T-helper 2 cell treated with Interferon-gamma antibody and Interleukin-4, amounts not matched to agents 5 μg/mL and 100 μg/mL, for 36 hours (primary cell): ENCODE results near the gene SPATA45.
"Not testable (repeated sequence)": the region's sequence is repeated elsewhere in the genome, so short reads cannot be mapped to it uniquely, and the experiment has no call there.

Experiments used
- DNase-seq: peaks from one replicate; pipeline ENCODE4 v3.0.0; 2021; ENCODE audit warnings: low spot score
- H3K27ac Mint-ChIP-seq: one replicate; pipeline ENCODE4 v1.8.0; 2021; ENCODE audit warnings: mild to moderate bottlenecking, mixed read lengths
- H3K27me3 Mint-ChIP-seq: one replicate; pipeline ENCODE4 v1.8.0; 2021; ENCODE audit warnings: low read depth, mixed read lengths
- H3K36me3 Mint-ChIP-seq: one replicate; pipeline ENCODE4 v1.8.0; 2021; ENCODE audit warnings: low read depth, mixed read lengths
- H3K4me1 Mint-ChIP-seq: one replicate; pipeline ENCODE4 v1.8.0; 2021; ENCODE audit warnings: low read depth, mixed read lengths
- H3K4me3 Mint-ChIP-seq: one replicate; pipeline ENCODE4 v1.8.0; 2022; ENCODE audit warnings: mild to moderate bottlenecking, moderate library complexity, mixed read lengths
- H3K9me3 Mint-ChIP-seq: one replicate; pipeline ENCODE4 v1.8.0; 2021; ENCODE audit warnings: mixed read lengths

Gene SPATA45

DNA sequence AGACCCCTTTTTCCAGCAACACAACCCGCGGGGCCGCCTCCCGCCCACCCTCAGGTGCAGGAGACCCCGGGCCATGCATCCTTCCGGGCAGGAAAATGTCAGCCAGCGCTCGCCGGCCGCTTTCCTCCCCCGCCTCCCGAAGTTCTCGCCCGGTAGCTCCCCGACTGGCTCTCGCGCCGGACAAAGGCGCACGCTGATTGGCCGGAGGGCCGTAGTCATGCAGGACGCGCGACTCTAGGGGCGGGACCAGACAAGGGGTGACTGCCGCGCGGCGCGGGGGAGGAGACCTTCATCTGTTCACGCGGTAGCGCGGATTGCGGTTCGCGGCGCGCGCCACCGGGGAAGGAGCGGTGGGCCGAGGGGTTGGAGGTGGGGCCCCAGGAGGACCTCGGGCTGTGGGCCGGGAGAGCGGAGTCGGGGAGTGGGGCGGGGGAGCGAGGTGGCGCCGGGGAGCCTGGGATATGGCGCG lies 10.6 kb upstream of the SPATA45 start, which contains the start of gene FLVCR1:
Gene FLVCR1, plus strand, starts transcription at position 284 of the 469 bp plus-strand sequence. Its CDS starts 178 bp downstream, at position 462.
- peaks cover 19% of the 10 kb centered on the region for H3K4me1 Mint-ChIP-seq
- H3K9me3 Mint-ChIP-seq, result no peaks in the 10 kb centered on the region
- no peaks in the 10 kb centered on the region for H3K27me3 Mint-ChIP-seq
- peaks cover 12% of the 10 kb centered on the region for H3K36me3 Mint-ChIP-seq
- peak within 1 kb of the TSS; percentile 96 for H3K27ac Mint-ChIP-seq
- no peak within 1 kb of the TSS for H3K4me3 Mint-ChIP-seq
- peak; percentile 98 for DNase-seq

DNA sequence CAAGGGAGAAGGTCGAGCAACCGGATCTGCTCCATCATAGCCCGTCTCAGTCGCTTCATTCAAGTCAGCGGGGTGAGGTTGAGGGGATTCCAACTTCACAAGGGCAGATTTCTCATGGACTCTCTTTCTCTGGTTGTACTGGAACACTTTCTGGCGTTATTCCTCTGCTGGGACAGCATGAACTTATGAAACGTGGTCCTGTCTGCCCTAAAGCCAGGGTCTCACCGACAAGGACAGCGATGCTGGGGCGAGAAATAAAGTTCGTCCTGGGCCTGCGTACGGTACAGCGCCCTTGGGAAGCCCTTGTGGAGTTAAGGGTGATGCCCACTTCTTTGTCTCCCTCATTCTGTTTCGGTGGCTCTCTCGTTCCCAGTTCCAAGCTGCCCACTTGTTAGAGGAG lies 9.3 kb upstream of the SPATA45 start:
- no peak for DNase-seq
- Mint-ChIP-seq H3K4me1 (peaks cover 15% of the 10 kb centered on the region), H3K27me3 (no peaks in the 10 kb centered on the region), H3K36me3 (peaks cover 15% of the 10 kb centered on the region), H3K4me3 (no peak overlapping the region), H3K9me3 (peaks cover 4% of the 10 kb centered on the region), H3K27ac (peak overlapping the region; percentile 12)

DNA sequence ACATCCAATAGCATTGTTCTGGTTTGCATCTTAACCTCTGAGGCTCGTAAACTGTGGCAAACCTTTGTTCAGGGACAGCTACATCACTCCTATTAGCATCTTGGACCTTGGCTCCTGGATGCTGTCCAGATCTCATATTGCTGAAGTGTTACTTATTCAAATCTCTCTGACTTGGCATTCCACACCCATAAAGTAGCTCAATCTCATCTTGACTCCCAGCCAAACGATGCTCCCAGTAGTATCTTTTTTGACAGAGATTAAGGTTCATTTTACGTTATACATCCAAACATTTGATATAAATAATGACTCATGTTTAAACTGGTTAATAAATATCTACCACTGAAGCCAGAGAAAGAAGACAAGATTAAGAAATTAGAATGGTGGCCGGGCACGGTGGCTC lies 6.2 kb upstream of the SPATA45 start:
- peaks cover 15% of the 10 kb centered on the region for H3K36me3 Mint-ChIP-seq
- H3K27me3 Mint-ChIP-seq, result no peaks in the 10 kb centered on the region
- H3K9me3 Mint-ChIP-seq, result peaks cover 4% of the 10 kb centered on the region
- H3K4me1 Mint-ChIP-seq, result peaks cover 8% of the 10 kb centered on the region
- no peak overlapping the region for H3K27ac Mint-ChIP-seq
- no peak overlapping the region for H3K4me3 Mint-ChIP-seq
- no peak for DNase-seq

DNA sequence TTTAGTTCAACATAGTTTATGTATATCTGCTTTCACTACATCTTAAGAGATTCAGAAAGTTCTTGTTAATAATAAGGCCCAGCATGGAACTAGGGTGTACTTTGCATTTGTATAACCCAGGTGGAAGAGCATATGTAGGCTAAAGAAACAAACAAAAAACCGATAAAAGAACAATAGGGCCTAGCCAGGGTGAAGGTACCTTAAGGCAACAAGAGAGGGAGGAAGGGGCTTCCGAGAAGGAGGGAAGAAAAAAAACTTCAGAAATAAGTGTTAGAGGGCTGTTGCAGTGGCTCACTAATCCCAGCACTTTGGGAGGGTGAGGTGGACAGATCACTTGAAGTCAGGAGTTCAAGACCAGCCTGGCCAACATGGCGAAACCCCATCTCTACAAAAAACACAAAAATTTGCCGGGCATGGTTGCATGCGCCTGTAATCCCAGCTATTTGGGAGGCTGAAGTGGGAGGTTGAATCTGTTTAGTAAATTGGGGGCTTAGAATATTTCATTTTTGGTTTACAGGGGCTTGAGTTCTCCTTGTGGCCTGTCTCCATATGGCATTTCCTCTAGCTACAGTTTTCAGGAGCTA lies 4.7 kb upstream of the SPATA45 start:
- Mint-ChIP-seq H3K4me1 (peaks cover 3% of the 10 kb centered on the region), H3K36me3 (peaks cover 15% of the 10 kb centered on the region), H3K9me3 (peaks cover 4% of the 10 kb centered on the region), H3K27me3 (no peaks in the 10 kb centered on the region), H3K4me3 (no peak overlapping the region), H3K27ac (no peak overlapping the region)
- DNase-seq, result no peak

DNA sequence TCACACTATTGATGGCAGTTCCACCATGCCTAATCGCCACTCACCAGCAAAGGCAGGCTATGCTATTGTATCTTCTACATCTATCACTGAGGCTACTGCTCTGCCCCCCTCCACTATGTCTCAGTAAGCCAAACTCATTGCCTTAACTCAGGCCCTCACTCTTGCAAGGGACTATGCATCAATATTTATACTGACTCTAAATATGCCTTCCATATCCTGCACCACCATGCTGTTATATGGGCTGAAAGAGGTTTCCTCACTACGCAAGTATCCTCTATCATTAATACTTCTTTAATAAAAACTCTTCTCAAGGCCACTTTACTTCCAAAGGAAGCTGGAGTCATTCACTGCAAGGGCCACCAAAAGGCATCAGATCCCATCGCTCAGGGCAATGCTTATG lies 2.9 kb downstream of the SPATA45 start:
- not testable (repeated sequence) for H3K9me3 Mint-ChIP-seq, DNase-seq, H3K36me3 Mint-ChIP-seq, H3K4me3 Mint-ChIP-seq, H3K27ac Mint-ChIP-seq, H3K4me1 Mint-ChIP-seq, H3K27me3 Mint-ChIP-seq

DNA sequence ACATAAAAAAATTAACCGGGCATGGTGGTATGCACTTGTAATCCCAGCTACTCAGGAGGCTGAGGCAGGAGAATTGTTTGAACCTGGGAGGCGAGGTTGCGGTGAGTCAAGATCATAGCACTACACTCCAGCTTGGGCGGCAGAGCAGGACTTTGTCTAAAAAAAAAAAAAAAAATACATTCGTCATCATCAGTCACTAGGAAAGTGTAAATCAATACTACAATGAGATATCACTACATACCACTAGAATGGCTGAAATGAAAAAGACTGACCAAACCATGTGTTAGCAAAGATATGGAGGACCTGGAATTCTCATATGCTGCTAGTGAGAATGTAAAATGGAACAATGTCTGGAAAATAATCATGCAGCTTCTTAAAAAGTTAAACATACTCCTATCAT lies 9.3 kb downstream of the SPATA45 start:
- DNase-seq, result no peak
- Mint-ChIP-seq H3K27ac (no peak overlapping the region), H3K36me3 (no peaks in the 10 kb centered on the region), H3K9me3 (no peaks in the 10 kb centered on the region), H3K27me3 (peaks cover 3% of the 10 kb centered on the region), H3K4me1 (peaks cover 4% of the 10 kb centered on the region), H3K4me3 (no peak overlapping the region)

DNA sequence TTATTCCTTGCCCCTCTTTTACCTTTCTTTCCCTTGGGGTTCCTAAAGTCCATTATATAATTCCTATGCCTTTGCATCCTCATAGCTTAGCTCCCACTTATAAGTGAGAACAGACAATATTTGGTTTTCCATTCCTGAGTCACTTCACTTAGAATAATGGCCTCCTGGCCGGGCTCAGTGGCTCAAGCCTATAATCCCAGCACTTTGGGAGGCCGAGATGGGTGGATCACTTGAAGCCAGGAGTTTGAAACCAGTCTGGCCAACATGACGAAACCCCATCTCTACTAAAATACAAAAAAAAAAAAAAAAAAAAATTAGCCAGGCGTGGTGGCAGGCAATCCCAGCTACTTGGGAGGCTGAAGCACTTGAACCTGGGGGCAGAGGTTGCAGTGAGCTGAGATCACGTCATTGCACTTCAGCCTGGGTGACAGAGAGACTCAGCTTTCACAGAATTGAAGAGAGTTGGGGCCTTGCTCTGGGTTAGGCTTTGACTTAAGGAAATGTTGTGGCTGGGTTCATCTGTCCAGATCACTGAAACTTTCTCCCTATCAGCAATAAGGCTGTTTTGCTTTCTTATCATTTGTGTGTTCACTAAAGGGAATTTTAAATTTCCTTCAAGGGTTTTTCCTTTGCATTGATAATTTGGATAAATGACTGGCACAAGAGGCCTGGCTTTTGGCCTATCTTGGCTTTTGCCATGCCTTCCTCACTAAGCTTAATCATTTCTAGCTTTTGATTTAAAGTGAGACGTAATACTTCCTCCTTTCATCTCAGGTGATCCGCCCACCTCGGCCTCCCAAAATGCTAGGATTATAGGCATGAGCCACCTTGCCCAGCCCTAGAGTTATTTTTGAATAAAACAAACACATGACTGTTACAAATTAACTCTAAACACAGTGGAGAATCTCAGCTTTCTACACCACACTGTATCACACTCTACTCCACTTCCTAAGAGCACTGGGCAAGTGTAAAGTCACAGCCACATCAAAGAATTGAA lies 13.9 kb downstream of the SPATA45 start:
- H3K36me3 Mint-ChIP-seq, H3K27me3 Mint-ChIP-seq, H3K9me3 Mint-ChIP-seq, H3K4me1 Mint-ChIP-seq, H3K4me3 Mint-ChIP-seq, DNase-seq, H3K27ac Mint-ChIP-seq: not testable (repeated sequence)

DNA sequence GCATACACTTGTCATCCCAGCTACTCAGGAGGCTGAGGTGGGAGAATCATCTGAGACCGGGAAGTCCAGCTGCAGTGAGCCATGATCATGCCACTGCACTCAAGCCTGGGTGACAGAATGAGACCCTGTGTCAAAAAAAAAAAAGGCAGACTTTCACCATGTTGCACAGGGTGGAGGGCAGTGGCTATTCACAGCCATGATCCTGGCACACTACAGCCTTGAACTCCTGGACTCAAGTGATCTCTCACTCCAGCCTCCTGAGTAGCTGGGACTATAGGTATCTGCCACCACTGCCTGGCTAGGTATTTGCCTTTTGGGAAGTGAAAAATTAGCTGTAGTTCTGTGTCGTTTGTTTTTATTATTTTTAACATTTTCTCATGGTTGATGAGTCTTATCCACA lies 19.1 kb downstream of the SPATA45 start:
- Mint-ChIP-seq H3K9me3 (peaks cover 18% of the 10 kb centered on the region), H3K27ac (no peak overlapping the region), H3K36me3 (peaks cover 6% of the 10 kb centered on the region), H3K4me3 (no peak overlapping the region), H3K27me3 (peaks cover 6% of the 10 kb centered on the region), H3K4me1 (peaks cover 4% of the 10 kb centered on the region)
- DNase-seq, result no peak

DNA sequence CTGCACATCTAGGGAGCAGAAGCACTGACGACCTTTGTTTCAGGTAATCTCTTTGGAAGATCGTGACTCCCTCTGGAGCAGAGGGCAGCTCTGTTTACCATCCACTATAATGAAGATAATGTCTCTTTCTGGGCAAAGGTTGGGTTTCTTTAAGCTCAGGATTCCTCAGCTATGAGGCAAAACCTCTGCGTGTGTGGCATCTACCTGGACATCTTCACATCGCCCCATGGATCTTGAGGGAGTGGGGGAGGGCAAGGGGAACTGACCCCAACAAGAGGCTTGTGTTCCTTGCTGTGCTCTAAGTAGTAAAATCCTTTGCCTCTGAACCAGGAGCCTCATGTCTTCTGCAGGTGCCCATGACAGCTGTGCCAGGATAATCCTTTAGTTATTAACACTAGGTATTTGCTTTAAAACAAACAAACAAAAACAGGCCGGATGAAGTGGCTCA lies 19.6 kb downstream of the SPATA45 start:
- Mint-ChIP-seq H3K27ac (no peak overlapping the region), H3K9me3 (peaks cover 18% of the 10 kb centered on the region), H3K36me3 (peaks cover 6% of the 10 kb centered on the region), H3K27me3 (peaks cover 6% of the 10 kb centered on the region), H3K4me3 (no peak overlapping the region), H3K4me1 (peaks cover 4% of the 10 kb centered on the region)
- no peak for DNase-seq

DNA sequence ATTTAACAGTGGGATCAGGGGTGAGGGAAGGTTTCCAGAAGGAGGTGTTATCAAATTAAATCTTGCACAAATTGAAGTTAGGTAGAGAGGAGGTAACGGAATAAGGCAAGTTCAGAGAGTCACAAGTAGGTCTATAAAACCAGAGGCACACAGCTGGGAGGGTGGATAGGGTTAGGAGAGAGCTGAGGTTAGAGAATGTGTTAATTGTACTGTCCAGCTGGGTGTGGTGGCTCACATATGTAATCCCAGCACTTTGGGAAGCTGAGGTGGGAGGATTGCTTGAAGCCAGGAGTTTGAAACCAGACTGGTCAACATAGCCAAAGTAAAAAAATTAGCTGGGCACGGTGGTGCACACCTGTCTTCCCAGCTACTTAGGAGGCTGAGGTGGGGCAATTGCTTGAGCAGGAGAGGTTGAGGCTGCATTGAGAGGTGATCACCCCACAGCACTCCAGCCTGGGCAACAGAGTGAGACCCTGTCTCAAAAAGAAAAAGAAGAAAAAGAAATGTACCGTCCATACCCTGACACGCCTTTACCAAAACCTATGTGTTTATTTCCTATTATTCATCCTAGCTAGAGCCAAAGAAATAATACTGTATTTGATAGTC lies 20.2 kb downstream of the SPATA45 start:
- Mint-ChIP-seq H3K36me3 (peaks cover 6% of the 10 kb centered on the region), H3K27me3 (peaks cover 6% of the 10 kb centered on the region), H3K4me3 (no peak overlapping the region), H3K27ac (no peak overlapping the region), H3K4me1 (peaks cover 4% of the 10 kb centered on the region), H3K9me3 (peaks cover 18% of the 10 kb centered on the region)
- DNase-seq, result no peak

DNA sequence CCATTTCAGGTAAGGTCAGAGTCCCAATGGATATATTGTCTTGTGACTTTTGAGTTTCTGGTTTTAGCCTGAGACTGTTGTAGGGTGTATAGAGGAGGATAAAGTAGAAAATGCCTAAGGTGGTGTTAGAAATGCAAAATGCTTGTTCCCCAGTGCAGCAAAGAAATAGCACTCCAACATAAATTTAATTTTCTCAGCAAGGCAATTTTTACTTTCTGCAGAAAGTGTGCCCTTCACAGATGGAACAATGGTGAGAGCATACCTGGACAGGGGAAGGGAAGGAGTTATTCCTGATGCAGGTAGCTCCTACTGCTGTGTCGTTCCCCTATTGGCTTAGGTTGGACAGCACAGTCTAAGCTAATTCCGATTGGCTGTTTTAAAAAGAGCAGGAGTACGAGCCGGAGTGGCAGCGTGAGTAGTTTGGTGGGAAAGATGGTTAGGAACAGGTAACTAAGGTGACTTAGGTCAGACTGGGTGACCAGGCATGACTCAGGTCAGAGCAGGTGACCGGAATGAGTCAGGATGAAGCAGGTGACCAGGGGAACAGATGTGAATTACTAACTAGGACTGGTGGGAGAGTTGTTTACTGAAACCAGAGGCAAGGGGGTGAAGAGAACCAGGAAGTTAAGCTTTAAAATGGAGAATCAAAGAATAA lies 21.5 kb downstream of the SPATA45 start:
- H3K36me3 Mint-ChIP-seq, result peaks cover 6% of the 10 kb centered on the region
- no peaks in the 10 kb centered on the region for H3K4me1 Mint-ChIP-seq
- no peak overlapping the region for H3K4me3 Mint-ChIP-seq
- H3K27me3 Mint-ChIP-seq, result peaks cover 6% of the 10 kb centered on the region
- peak overlapping the region; percentile 31 for H3K27ac Mint-ChIP-seq
- H3K9me3 Mint-ChIP-seq, result peaks cover 18% of the 10 kb centered on the region
- no peak for DNase-seq

DNA sequence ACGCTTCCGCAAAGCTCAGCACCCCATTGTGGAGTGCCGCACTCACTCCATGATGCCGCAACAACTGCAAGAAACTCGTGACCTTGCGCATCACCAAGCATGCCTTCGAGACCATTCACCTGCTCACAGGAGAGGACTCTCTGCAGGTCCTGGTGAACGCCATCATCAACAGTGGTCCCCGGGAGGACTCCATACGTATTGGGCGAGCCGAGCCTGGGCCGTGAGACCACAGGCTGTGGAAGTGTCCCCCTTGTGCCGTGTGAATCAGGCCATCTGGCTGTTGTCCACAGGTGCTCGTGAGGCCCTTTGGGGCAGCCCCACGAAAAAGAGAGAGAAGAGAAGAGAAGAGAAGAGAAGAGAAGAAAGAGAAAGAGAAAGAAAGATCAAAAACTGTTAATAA lies 23.2 kb downstream of the SPATA45 start:
- Mint-ChIP-seq H3K27me3 (peaks cover 9% of the 10 kb centered on the region), H3K9me3 (peaks cover 18% of the 10 kb centered on the region), H3K36me3 (peaks cover 6% of the 10 kb centered on the region), H3K27ac (no peak overlapping the region), H3K4me3 (no peak overlapping the region), H3K4me1 (peaks cover 3% of the 10 kb centered on the region)
- DNase-seq, result no peak

DNA sequence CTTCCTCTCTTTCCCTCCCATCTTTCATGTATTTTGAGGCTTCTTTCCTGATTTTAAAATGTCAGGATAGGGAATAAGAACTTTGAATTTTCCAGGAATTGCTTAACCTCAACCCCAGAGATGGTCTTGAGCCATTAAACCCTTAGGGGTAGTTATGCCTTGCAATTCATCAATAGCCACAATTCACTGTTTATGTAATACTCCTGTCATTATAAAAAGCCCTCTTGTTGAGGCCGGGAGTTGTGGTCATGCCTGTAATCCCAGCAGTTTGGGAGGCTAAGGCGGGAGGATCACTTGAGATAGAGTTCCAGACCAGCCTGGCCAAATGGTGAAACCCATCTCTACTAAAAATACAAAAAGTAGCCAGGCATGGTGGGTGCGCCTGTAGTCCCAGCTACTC lies 24.5 kb downstream of the SPATA45 start:
- H3K36me3 Mint-ChIP-seq, result peaks cover 6% of the 10 kb centered on the region
- H3K4me3 Mint-ChIP-seq, result no peak overlapping the region
- no peak for DNase-seq
- H3K27ac Mint-ChIP-seq, result no peak overlapping the region
- H3K9me3 Mint-ChIP-seq, result peaks cover 18% of the 10 kb centered on the region
- peaks cover 3% of the 10 kb centered on the region for H3K4me1 Mint-ChIP-seq
- H3K27me3 Mint-ChIP-seq, result peaks cover 6% of the 10 kb centered on the region
